ENCODE results near the gene DNAI1. TPM values are rescaled to one million over a fixed set of nuclear protein-coding genes. Genes with fewer than 3 reads are reported as not detected.

The DNAI1 gene
- total RNA-seq, 1 experiment from 2014 or later: 1.1 TPM

- Histone ChIP-seq H3K4me3 (replicated peaks in 1 of 2; ENCODE audit: low read depth in 1 of 2, low read length in 2 of 2) (no peak overlapping the region), H3K4me2 (ENCODE audit: low read length) (no peak overlapping the region), H3K27me3 (ENCODE audit: insufficient read depth, low read length) (no peaks in the 10 kb centered on the region), H2AFZ (ENCODE audit: low read depth, low read length, poor library complexity, severe bottlenecking) (no peak overlapping the region), H4K20me1 (ENCODE audit: insufficient read depth) (no peaks in the 10 kb centered on the region), H3K79me2 (ENCODE audit: insufficient read depth, low read length) (no peaks in the 10 kb centered on the region), H3K36me3 (ENCODE audit: control insufficient read depth in 1 of 2, insufficient read depth in 2 of 2, low read length in 2 of 2) (no peaks in the 10 kb centered on the region), H3K9me3 (ENCODE audit: control insufficient read depth in 1 of 2, insufficient read depth in 1 of 2, low read depth in 1 of 2, low read length in 2 of 2) (no peaks in the 10 kb centered on the region), H3K9ac (ENCODE audit: low read length) (no peak overlapping the region), H3K9me2 (ENCODE audit: insufficient read depth) (no peaks in the 10 kb centered on the region), H3K4me1 (ENCODE audit: control insufficient read depth in 1 of 2, insufficient read depth in 2 of 2, low read length in 2 of 2) (no peaks in the 10 kb centered on the region), H3K27ac (ENCODE audit: low read depth, low read length) (no peak overlapping the region)
- intact Hi-C loops (cut with micrococcal nuclease): no loop called here
- no peak for TF ChIP-seq MAX (IDR thresholded peaks at IDR 0.05)
- no peak for TF ChIP-seq ZBTB33 (IDR thresholded peaks at IDR 0.05; ENCODE audit: extremely low read depth, insufficient replicate concordance, low read length)
- TF ChIP-seq EZH2phosphoT487 (IDR thresholded peaks at IDR 0.05; ENCODE audit: borderline replicate concordance): no peak
- no peak for TF ChIP-seq FOSL1 (IDR thresholded peaks at IDR 0.05; ENCODE audit: low read depth)
- TF ChIP-seq EZH2 (IDR thresholded peaks at IDR 0.05): no peak
- TF ChIP-seq CEBPB (IDR thresholded peaks at IDR 0.05; ENCODE audit: low read depth): no peak
- no peak for TF ChIP-seq EGR1 (IDR thresholded peaks at IDR 0.05; ENCODE audit: low read depth)
- no peak for TF ChIP-seq REST (IDR thresholded peaks at IDR 0.05; ENCODE audit: low read depth)
- no peak for TF ChIP-seq TCF7L2 (IDR thresholded peaks at IDR 0.05; ENCODE audit: borderline replicate concordance, extremely low read depth, insufficient read depth, insufficient read length)
- no peak for TF ChIP-seq POLR2A (IDR thresholded peaks at IDR 0.05; ENCODE audit: borderline replicate concordance, extremely low read depth, insufficient read depth, insufficient read length)
- TF ChIP-seq SIN3A (IDR thresholded peaks at IDR 0.05; ENCODE audit: low read depth): no peak
- no peak for TF ChIP-seq RAD21 (IDR thresholded peaks at IDR 0.05; ENCODE audit: low read depth)
- no peak for TF ChIP-seq YY1 (IDR thresholded peaks at IDR 0.05; ENCODE audit: extremely low read depth, insufficient replicate concordance, low read depth, low read length)
- TF ChIP-seq, protein P1, sequence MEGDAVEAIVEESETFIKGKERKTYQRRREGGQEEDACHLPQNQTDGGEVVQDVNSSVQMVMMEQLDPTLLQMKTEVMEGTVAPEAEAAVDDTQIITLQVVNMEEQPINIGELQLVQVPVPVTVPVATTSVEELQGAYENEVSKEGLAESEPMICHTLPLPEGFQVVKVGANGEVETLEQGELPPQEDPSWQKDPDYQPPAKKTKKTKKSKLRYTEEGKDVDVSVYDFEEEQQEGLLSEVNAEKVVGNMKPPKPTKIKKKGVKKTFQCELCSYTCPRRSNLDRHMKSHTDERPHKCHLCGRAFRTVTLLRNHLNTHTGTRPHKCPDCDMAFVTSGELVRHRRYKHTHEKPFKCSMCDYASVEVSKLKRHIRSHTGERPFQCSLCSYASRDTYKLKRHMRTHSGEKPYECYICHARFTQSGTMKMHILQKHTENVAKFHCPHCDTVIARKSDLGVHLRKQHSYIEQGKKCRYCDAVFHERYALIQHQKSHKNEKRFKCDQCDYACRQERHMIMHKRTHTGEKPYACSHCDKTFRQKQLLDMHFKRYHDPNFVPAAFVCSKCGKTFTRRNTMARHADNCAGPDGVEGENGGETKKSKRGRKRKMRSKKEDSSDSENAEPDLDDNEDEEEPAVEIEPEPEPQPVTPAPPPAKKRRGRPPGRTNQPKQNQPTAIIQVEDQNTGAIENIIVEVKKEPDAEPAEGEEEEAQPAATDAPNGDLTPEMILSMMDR (IDR thresholded peaks at IDR 0.05 in 2 of 3, conservative IDR thresholded peaks at IDR 0.05 in 1 of 3; ENCODE audit: borderline replicate concordance in 1 of 3, insufficient read depth in 1 of 3, low read depth in 2 of 3, low read length in 2 of 3): no peak
- no peak for TF ChIP-seq CBX3 (IDR thresholded peaks at IDR 0.05; ENCODE audit: low read depth)
- TF ChIP-seq SRF (IDR thresholded peaks at IDR 0.05; ENCODE audit: low read depth): no peak
- no peak for TF ChIP-seq ZNF274 (IDR thresholded peaks at IDR 0.05; ENCODE audit: low read depth, low read length)
- no peak for TF ChIP-seq SP1 (IDR thresholded peaks at IDR 0.05; ENCODE audit: low read depth)
- ChIA-PET CTCF (no interaction called here), POLR2A (no interaction called here), RAD21 (ENCODE audit: low non-redundant PET in 1 of 2, low total read pairs in 2 of 2, uncharacterized antibody in 2 of 2, unreplicated experiment in 2 of 2) (no interaction called here)
- ATAC-seq: no peak
- no peak for DNase-seq (ENCODE audit: low read depth, low spot score)
- no TSS peak for BruUV-seq (replicated peaks)
These were observed 96.4 kb downstream of the DNAI1 start for GRCh38 chr9:34555002-34555348.
